Right lobe of liver (tissue), 6 donors: ENCODE results near the gene LSM5. TPM values are rescaled to one million over a fixed set of nuclear protein-coding genes. Genes with fewer than 3 reads are reported as not detected.

Experiments
- ATAC-seq, 4 donors: fragments of 200-7000 bp; cut with Tn5 transposase; one replicate each; pipeline ENCODE4 v1.9.1; 2020; ENCODE audit warnings: mild to moderate bottlenecking in 4 of 4, moderate library complexity in 4 of 4
- DNase-seq, 3 donors: peaks; one replicate each; pipeline ENCODE4 v3.0.0-alpha.2; 2020
- H3K27ac ChIP-seq, 3 donors: fragments of 200-600 bp; one replicate each; pipeline ENCODE4 v1.8.0; 2022
- H3K27me3 ChIP-seq, 2 donors: fragments of 200-600 bp; one replicate each; pipeline ENCODE4 v1.8.0; 2022
- H3K36me3 ChIP-seq, 4 donors: fragments of 200-600 bp; sonication (generic) in 1 of 4; one replicate each; pipeline versions ENCODE4 v1.5.1 to v1.8.0; 2017 to 2022; ENCODE audit warnings: control low read depth in 1 of 4
- H3K4me1 ChIP-seq, 4 donors: fragments of 200-600 bp; sonication (generic) in 1 of 4; one replicate each; pipeline versions ENCODE4 v1.5.1 to v1.8.0; 2017 to 2022; ENCODE audit warnings: control low read depth in 1 of 4
- H3K4me3 ChIP-seq, 3 donors: fragments of 200-600 bp; one replicate each; pipeline ENCODE4 v1.8.0; 2022
- H3K9me3 ChIP-seq, 4 donors: fragments of 200-600 bp; sonication (generic) in 1 of 4; one replicate each; pipeline versions ENCODE4 v1.5.1 to v1.8.0; 2017 to 2022; ENCODE audit warnings: control low read depth in 1 of 4
- POLR2A ChIP-seq: fragments of 450-650 bp; IDR thresholded peaks from one replicate; pipeline ENCODE4 v1.6.1; 2017; ENCODE audit warnings: antibody characterized with exemption, mild to moderate bottlenecking
- WGBS: methylation state at CpG from one replicate; pipeline ENCODE4 v1.1.6; 2018; ENCODE audit warnings: low coverage, low lambda C conversion rate; ENCODE audit not compliant: insufficient coverage; ENCODE audit errors: missing lambda C conversion rate; 5-methylcytosine and 5-hydroxymethylcytosine counted together
- intact Hi-C, 2 donors: fragments of 100-400 bp; cut with DNase I; formaldehyde crosslinking; loops; one replicate each; pipeline versions ENCODE4 v1.11.2 to v1.14.1; 2022
- total RNA-seq, 6 experiments: library from RNA; depleted of rRNA in 2 of 6; stranded (reverse); fragments of >200 nt in 2 of 6; fragmentation: NEBNext Ultra II Directional in 3 of 6; extraction: Animal tissue kit (Norgen Biotek cat#: 25700) in 3 of 6; gene quantifications; one replicate each; pipeline versions ENCODE4 v1.1.0 to v1.2.4, GENCODE V29; 2016 to 2023
- TF ChIP-seq, protein P1 (sequence below), 4 donors: fragments of 200-600 bp in 3 of 4; fragments of 450-650 bp in 1 of 4; IDR thresholded peaks; one replicate each; pipeline versions ENCODE4 v1.5.1 to v1.8.0; 2016 to 2022; ENCODE audit warnings: antibody characterized with exemption in 4 of 4, mild to moderate bottlenecking in 2 of 4
- donor health status: DM: no; HTN: yes; CAD: no.
- donor health status: DM: no; HTN: no; CAD: no.
- donor health status: DM: no; HTN: no; CAD: no.
- donor health status: DM: no; HTN: yes; CAD: no.
- donor health status: DM: no; HTN: yes; CAD: no.

LSM5 gene
- total RNA-seq, 6 experiments from 2014 or later = 8.7 to 26.2 (median 21.8) TPM

- DNase-seq = no peak
- 14% methylated on average over 3 of the region's 3 CpGs for WGBS
Observed at GRCh38 chr7:32458025-32458424, 32.2 kb downstream of the LSM5 start.

DNA sequence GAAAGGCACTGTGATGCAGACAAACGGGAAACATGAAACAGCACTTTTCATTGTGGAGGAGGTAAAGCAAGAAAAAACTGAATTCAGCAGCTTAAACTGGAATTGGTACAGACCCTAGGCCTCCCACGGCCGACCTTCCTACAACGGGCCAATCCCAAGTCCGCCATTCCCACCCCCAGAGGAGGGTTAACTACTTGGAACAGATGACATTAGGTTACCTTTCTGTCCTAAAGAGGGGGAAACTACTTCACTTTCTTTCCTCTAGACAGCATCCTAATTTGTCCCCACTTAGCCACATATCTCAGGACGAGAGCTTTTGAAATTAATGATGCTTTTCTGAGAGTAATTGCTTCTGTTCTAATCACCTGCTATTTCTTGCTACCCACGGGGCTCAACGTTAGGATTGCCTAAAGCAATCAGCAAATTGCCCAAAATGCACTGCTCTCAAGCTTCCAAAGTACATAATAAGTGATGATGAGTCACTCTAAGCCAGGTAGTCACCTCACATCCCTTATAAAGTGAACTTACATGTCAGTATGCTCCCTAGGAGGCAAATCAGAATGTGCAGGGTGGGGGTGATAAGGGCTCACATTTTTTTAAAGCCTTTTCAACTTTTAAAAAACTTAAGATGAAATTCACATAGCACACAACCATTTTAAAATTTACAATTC is 36.7 kb downstream of the LSM5 start:
- DNase-seq (no peak), ATAC-seq (peak in 1 of 4 donors; percentile 45)
- WGBS = 51% methylated on average over 8 of the region's 8 CpGs
- TF ChIP-seq, protein P1, sequence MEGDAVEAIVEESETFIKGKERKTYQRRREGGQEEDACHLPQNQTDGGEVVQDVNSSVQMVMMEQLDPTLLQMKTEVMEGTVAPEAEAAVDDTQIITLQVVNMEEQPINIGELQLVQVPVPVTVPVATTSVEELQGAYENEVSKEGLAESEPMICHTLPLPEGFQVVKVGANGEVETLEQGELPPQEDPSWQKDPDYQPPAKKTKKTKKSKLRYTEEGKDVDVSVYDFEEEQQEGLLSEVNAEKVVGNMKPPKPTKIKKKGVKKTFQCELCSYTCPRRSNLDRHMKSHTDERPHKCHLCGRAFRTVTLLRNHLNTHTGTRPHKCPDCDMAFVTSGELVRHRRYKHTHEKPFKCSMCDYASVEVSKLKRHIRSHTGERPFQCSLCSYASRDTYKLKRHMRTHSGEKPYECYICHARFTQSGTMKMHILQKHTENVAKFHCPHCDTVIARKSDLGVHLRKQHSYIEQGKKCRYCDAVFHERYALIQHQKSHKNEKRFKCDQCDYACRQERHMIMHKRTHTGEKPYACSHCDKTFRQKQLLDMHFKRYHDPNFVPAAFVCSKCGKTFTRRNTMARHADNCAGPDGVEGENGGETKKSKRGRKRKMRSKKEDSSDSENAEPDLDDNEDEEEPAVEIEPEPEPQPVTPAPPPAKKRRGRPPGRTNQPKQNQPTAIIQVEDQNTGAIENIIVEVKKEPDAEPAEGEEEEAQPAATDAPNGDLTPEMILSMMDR (IDR thresholded peaks at IDR 0.05) = no peak
- no peak for TF ChIP-seq POLR2A
- Histone ChIP-seq H3K27me3 (no peaks in the 10 kb centered on the region), H3K27ac (no peak overlapping the region), H3K9me3 (no peaks in the 10 kb centered on the region), H3K4me3 (no peak overlapping the region), H3K4me1 (no peaks in the 10 kb centered on the region), H3K36me3 (no peaks in the 10 kb centered on the region)
- intact Hi-C loops = no loop called here

More at GRCh38 chr7:32458025-32458424, 32.2 kb downstream of the LSM5 start:
- H3K4me1 ChIP-seq = no peaks in the 10 kb centered on the region
- H3K27me3 ChIP-seq = no peaks in the 10 kb centered on the region
- no peaks in the 10 kb centered on the region for H3K36me3 ChIP-seq
- no peak for ATAC-seq
- intact Hi-C loops = no loop called here
- H3K4me3 ChIP-seq = no peak overlapping the region
- TF ChIP-seq POLR2A = no peak
- TF ChIP-seq, protein P1 (IDR thresholded peaks at IDR 0.05) = no peak
- H3K9me3 ChIP-seq = no peaks in the 10 kb centered on the region
- no peak overlapping the region for H3K27ac ChIP-seq

- TF ChIP-seq POLR2A = no peak
- TF ChIP-seq, protein P1 (IDR thresholded peaks at IDR 0.05) = no peak
- DNase-seq = no peak
Observed at GRCh38 chr7:32447218-32447617, 43.0 kb downstream of the LSM5 start.

GRCh38 chr7:32436146-32436928 is 53.8 kb downstream of the LSM5 start:
- DNase-seq (no peak), ATAC-seq (no peak)
- no peaks in the 10 kb centered on the region for H3K36me3 ChIP-seq
- WGBS = 83% methylated on average over 5 of the region's 5 CpGs
- no peaks in the 10 kb centered on the region for H3K4me1 ChIP-seq
- H3K27me3 ChIP-seq = no peaks in the 10 kb centered on the region
- TF ChIP-seq POLR2A = no peak
- TF ChIP-seq, protein P1 (IDR thresholded peaks at IDR 0.05) = no peak
- no peak overlapping the region for H3K4me3 ChIP-seq
- no peaks in the 10 kb centered on the region for H3K9me3 ChIP-seq
- no peak overlapping the region for H3K27ac ChIP-seq
- intact Hi-C loops = no loop called here

More at GRCh38 chr7:32447218-32447617, 43.0 kb downstream of the LSM5 start:
- Histone ChIP-seq H3K4me3 (no peak overlapping the region), H3K27ac (no peak overlapping the region), H3K4me1 (no peaks in the 10 kb centered on the region), H3K9me3 (no peaks in the 10 kb centered on the region), H3K36me3 (no peaks in the 10 kb centered on the region), H3K27me3 (no peaks in the 10 kb centered on the region)
- intact Hi-C loops = no loop called here
- WGBS = 56% methylated on average over 2 of the region's 2 CpGs
- ATAC-seq = no peak

Other genes with a start within 250 kb of the LSM5 start
- gene AVL9, start 5.1 kb upstream of the LSM5 start, total RNA-seq = 10 to 100 TPM; 12.5 to 22.9 (median 15.3) TPM